BJ (cell line): ENCODE measurements around the gene RNF11. TPM values are rescaled to one million over a fixed set of nuclear protein-coding genes. Genes with fewer than 3 reads are reported as not detected.

ENCODE experiments used
- CTCF ChIA-PET: fragments of 350-600 bp; formaldehyde crosslinking; extraction: SDS; loops from one replicate; lab custom pipeline; 2021; ENCODE audit warnings: antibody characterized with exemption, inconsistent platforms; lab: Yijun Ruan, JAX
- POLR2A ChIA-PET: fragments of 300-600 bp; sonication (Branson Sonifier 250); formaldehyde crosslinking; extraction: SDS; loops from one replicate; lab custom pipeline; 2021; ENCODE audit warnings: antibody characterized with exemption; lab: Charles Lee
- DNase-seq: peaks from one replicate; pipeline ENCODE4 v3.0.0-alpha.2; 2011; ENCODE audit warnings: low read depth
- H3K27me3 ChIP-seq: 2 replicates; pipeline ENCODE4 v1.6.0; 2011; ENCODE audit warnings: low read length; ENCODE audit not compliant: control insufficient read depth, insufficient read depth
- H3K36me3 ChIP-seq: 2 replicates; pipeline ENCODE4 v1.5.1; 2011; ENCODE audit warnings: low read length; ENCODE audit not compliant: control insufficient read depth, insufficient read depth
- H3K4me3 ChIP-seq: 2 replicates; pipeline ENCODE4 v1.5.1; 2011; ENCODE audit warnings: low read depth, mild to moderate bottlenecking, control low read depth, low read length
- CTCF ChIP-seq: IDR thresholded peaks from 2 replicates; pipeline ENCODE4 v1.5.1; 2011; ENCODE audit warnings: low read depth, mild to moderate bottlenecking, control low read depth, inconsistent platforms, low read length, moderate library complexity; ENCODE audit not compliant: insufficient read depth
- polyA plus RNA-seq: library from polyadenylated mRNA; depleted of rRNA; stranded (reverse); fragments of >200 nt; gene quantifications from 2 replicates; pipeline ENCODE4 v1.2.3, GENCODE V29; 2011

RNF11 gene
- polyA plus RNA-seq, 1 experiment = 81.5 TPM

GRCh38 chr1:51316113-51316845 is 80.2 kb downstream of the RNF11 start:
- no peaks in the 10 kb centered on the region for H3K36me3 ChIP-seq
- no peak for TF ChIP-seq CTCF
- POLR2A ChIA-PET = no interaction called here
- DNase-seq = no peak
- CTCF ChIA-PET = interaction anchor here (0.8 to 1.2 kb wide), 2 partner anchors 20 to 28 kb away, joined by 3 to 6 read pairs; no protein-coding TSS in a partner anchor
- no peaks in the 10 kb centered on the region for H3K27me3 ChIP-seq
- no peak overlapping the region for H3K4me3 ChIP-seq

GRCh38 chr1:51316846-51317120 is 80.7 kb downstream of the RNF11 start:
- ChIA-PET POLR2A (no interaction called here), CTCF (no interaction called here)
- Histone ChIP-seq H3K36me3 (no peaks in the 10 kb centered on the region), H3K4me3 (no peak overlapping the region), H3K27me3 (no peaks in the 10 kb centered on the region)
- DNase-seq = no peak
- TF ChIP-seq CTCF = no peak

GRCh38 chr1:51317798-51318197 is 81.7 kb downstream of the RNF11 start:
- TF ChIP-seq CTCF = no peak
- no peak for DNase-seq
- POLR2A ChIA-PET = no interaction called here
- CTCF ChIA-PET = interaction anchor here (0.8 kb wide), 1 partner anchor 20 kb away, joined by 3 read pairs; no protein-coding TSS in a partner anchor
- Histone ChIP-seq H3K36me3 (no peaks in the 10 kb centered on the region), H3K4me3 (no peak overlapping the region), H3K27me3 (no peaks in the 10 kb centered on the region)

- POLR2A ChIA-PET = no interaction called here
- CTCF ChIA-PET = interaction anchor here (1.5 kb wide), 1 partner anchor 25 kb away, joined by 6 read pairs; no protein-coding TSS in a partner anchor
- H3K4me3 ChIP-seq = no peak overlapping the region
These were observed 85.2 kb downstream of the RNF11 start for GRCh38 chr1:51320967-51321923.

More at GRCh38 chr1:51320967-51321923, 85.2 kb downstream of the RNF11 start:
- no peak for DNase-seq
- Histone ChIP-seq H3K36me3 (no peaks in the 10 kb centered on the region), H3K27me3 (no peaks in the 10 kb centered on the region)
- no peak for TF ChIP-seq CTCF
